Measurements from ENCODE around the gene SPSB1.

Gene SPSB1

GRCh38 chr1:9332513-9333143 is 39.9 kb downstream of the SPSB1 start:
- DNase-seq (ENCODE audit: low read depth): no peak
- no peak overlapping the region for H3K4me3 ChIP-seq (ENCODE audit: low read length)
- TF ChIP-seq, protein P1, sequence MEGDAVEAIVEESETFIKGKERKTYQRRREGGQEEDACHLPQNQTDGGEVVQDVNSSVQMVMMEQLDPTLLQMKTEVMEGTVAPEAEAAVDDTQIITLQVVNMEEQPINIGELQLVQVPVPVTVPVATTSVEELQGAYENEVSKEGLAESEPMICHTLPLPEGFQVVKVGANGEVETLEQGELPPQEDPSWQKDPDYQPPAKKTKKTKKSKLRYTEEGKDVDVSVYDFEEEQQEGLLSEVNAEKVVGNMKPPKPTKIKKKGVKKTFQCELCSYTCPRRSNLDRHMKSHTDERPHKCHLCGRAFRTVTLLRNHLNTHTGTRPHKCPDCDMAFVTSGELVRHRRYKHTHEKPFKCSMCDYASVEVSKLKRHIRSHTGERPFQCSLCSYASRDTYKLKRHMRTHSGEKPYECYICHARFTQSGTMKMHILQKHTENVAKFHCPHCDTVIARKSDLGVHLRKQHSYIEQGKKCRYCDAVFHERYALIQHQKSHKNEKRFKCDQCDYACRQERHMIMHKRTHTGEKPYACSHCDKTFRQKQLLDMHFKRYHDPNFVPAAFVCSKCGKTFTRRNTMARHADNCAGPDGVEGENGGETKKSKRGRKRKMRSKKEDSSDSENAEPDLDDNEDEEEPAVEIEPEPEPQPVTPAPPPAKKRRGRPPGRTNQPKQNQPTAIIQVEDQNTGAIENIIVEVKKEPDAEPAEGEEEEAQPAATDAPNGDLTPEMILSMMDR (conservative IDR thresholded peaks at IDR 0.05; ENCODE audit: low read depth, low read length): no peak

DNA sequence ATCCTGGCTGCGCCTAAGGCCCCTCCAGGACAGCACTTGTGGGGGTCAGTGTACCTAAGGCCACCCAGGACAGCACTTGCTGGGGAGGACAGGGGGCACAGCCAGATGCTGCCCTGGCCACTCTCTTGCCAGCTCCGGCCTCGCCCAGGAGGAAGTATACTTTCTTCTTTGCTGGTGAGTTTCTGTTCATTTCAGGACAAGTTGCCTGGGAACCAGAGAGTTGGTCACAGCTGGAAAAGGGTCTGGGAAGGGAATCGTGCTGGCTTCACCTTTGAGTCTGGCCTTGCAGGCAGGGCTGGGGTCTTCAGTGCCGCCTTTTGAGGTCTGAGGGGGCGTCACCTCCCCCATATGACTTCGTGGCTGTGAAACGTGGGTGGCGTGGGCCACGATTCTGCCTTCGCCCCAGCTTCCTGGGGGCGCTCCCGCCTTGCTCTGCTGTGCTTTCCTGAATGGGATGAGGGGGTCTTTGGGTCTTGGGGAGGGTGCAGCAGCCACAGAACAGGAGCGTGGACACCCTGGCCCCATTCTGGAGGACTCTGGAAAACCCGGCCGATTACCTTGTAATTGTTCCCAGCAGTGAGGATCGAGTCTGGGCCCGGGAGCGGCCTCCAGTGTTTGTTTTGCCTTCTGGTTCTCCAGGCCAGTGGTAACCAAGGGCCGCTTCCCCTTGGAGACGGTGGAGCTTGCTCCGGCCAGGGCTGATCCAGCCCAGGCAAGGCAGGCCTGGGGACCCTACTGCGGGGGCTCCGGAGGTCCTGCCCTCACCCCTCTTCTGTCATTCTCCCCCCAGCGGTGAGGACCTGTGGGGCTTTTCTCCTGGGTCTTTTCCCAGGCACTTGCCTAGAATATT is 45.9 kb downstream of the SPSB1 start:
- TF ChIP-seq, protein P1 (conservative IDR thresholded peaks at IDR 0.05; ENCODE audit: low read depth, low read length): no peak
- H3K4me3 ChIP-seq (ENCODE audit: low read length): no peak overlapping the region
- no peak for DNase-seq (ENCODE audit: low read depth)

- H3K4me3 ChIP-seq (ENCODE audit: low read length): no peak overlapping the region
- TF ChIP-seq, protein P1 (conservative IDR thresholded peaks at IDR 0.05; ENCODE audit: low read depth, low read length): no peak
- DNase-seq (ENCODE audit: low read depth): no peak
Measured at GRCh38 chr1:9340172-9340854, 47.6 kb downstream of the SPSB1 start.

GRCh38 chr1:9340864-9341263 is 48.2 kb downstream of the SPSB1 start:
- H3K4me3 ChIP-seq (ENCODE audit: low read length): no peak overlapping the region
- DNase-seq (ENCODE audit: low read depth): no peak
- TF ChIP-seq, protein P1 (conservative IDR thresholded peaks at IDR 0.05; ENCODE audit: low read depth, low read length): no peak

GRCh38 chr1:9341301-9341845 is 48.7 kb downstream of the SPSB1 start:
- H3K4me3 ChIP-seq (ENCODE audit: low read length): no peak overlapping the region
- TF ChIP-seq, protein P1 (conservative IDR thresholded peaks at IDR 0.05; ENCODE audit: low read depth, low read length): no peak
- no peak for DNase-seq (ENCODE audit: low read depth)

- TF ChIP-seq, protein P1 (conservative IDR thresholded peaks at IDR 0.05; ENCODE audit: low read depth, low read length): no peak
- no peak overlapping the region for H3K4me3 ChIP-seq (ENCODE audit: low read length)
- no peak for DNase-seq (ENCODE audit: low read depth)
Measured at GRCh38 chr1:9343269-9343668, 50.6 kb downstream of the SPSB1 start.
